ENCODE data around the gene RAB7B.

RAB7B gene

GRCh38 chr1:205927247-205927646 lies 75.9 kb downstream of the RAB7B start:
- no peak for DNase-seq (ENCODE audit: low read depth in 2 of 2)
